GM10266 (cell line): Measurements from ENCODE around the gene ANO10.

Experiments used
- DNase-seq: peaks from one replicate; pipeline ENCODE4 v3.0.0; 2012; ENCODE audit errors: extremely low spot score
- CTCF ChIP-seq: IDR thresholded peaks from 2 replicates; pipeline ENCODE4 v1.5.1; 2012; ENCODE audit warnings: mild to moderate bottlenecking, low read depth; ENCODE audit not compliant: control insufficient read depth, insufficient read depth; ENCODE audit errors: missing control alignments

ANO10 gene

GRCh38 chr3:43620831-43621655 lies 768 bp downstream of the ANO10 start:
- no peak for DNase-seq
- no peak for TF ChIP-seq CTCF

GRCh38 chr3:43619588-43619987 lies 2.2 kb downstream of the ANO10 start:
- DNase-seq = no peak
- no peak for TF ChIP-seq CTCF

GRCh38 chr3:43618142-43618541 lies 3.7 kb downstream of the ANO10 start:
- no peak for TF ChIP-seq CTCF
- no peak for DNase-seq

GRCh38 chr3:43616034-43616433 lies 5.8 kb downstream of the ANO10 start:
- no peak for TF ChIP-seq CTCF
- no peak for DNase-seq

- no peak for TF ChIP-seq CTCF
- no peak for DNase-seq
Observed at GRCh38 chr3:43615133-43615532, 6.7 kb downstream of the ANO10 start.

GRCh38 chr3:43613976-43614375 lies 7.8 kb downstream of the ANO10 start:
- no peak for DNase-seq
- TF ChIP-seq CTCF = no peak

- no peak for TF ChIP-seq CTCF
- DNase-seq = no peak
Observed at GRCh38 chr3:43612419-43612818, 9.4 kb downstream of the ANO10 start.
